Neural cell (in vitro differentiated cells): ENCODE results near the gene SLC26A9.

Source experiments
- EP300 ChIP-seq: fragments of 450-650 bp; conservative IDR thresholded peaks from 2 replicates; pipeline ENCODE4 v1.6.1; 2014; ENCODE audit warnings: antibody characterized with exemption, mild to moderate bottlenecking, moderate library complexity; ENCODE audit not compliant: poor library complexity, severe bottlenecking
- EZH2 ChIP-seq: fragments of 200-600, 300-800 bp; shearing (Covaris generic), sonication (generic); IDR thresholded peaks from 2 replicates; pipeline ENCODE4 v1.6.1; 2014; ENCODE audit warnings: antibody characterized with exemption, low read length, borderline replicate concordance, mild to moderate bottlenecking; ENCODE audit not compliant: insufficient read depth, poor library complexity, severe bottlenecking
- MXI1 ChIP-seq: fragments of 450-650 bp; conservative IDR thresholded peaks from 2 replicates; pipeline ENCODE4 v1.6.1; 2014; ENCODE audit warnings: antibody characterized with exemption, mild to moderate bottlenecking; ENCODE audit not compliant: poor library complexity, severe bottlenecking
- POLR2AphosphoS5 ChIP-seq: IDR thresholded peaks from 2 replicates; pipeline ENCODE4 v1.6.1; 2012
- TAF1 ChIP-seq: IDR thresholded peaks from 2 replicates; pipeline ENCODE4 v1.6.1; 2012; ENCODE audit warnings: low read depth
- TF ChIP-seq, protein P1 (sequence below): fragments of 450-650 bp; IDR thresholded peaks from 2 replicates; pipeline ENCODE4 v1.5.1; 2014; ENCODE audit warnings: antibody characterized with exemption, mild to moderate bottlenecking, moderate library complexity; ENCODE audit not compliant: poor library complexity, severe bottlenecking

DNA sequence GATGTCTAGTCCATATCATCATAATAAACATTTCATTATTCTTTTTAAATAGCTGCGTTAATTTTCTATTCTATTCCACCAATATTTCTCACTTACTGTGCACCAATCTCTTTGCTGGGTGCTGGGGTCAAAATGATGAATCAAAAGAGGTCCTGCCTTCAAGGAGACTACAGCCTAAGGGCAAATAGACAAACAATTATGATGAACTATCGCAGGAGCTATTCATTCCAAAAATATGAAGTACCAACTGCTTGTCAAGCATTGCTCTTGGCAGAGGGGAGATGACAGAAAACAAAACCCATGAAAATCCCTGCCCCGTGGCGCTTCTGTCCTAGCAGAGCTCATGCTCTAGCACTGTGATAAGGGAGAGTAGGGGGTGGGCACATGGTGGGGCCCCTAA, 28.8 kb upstream of the SLC26A9 start:
- TF ChIP-seq, protein P1, sequence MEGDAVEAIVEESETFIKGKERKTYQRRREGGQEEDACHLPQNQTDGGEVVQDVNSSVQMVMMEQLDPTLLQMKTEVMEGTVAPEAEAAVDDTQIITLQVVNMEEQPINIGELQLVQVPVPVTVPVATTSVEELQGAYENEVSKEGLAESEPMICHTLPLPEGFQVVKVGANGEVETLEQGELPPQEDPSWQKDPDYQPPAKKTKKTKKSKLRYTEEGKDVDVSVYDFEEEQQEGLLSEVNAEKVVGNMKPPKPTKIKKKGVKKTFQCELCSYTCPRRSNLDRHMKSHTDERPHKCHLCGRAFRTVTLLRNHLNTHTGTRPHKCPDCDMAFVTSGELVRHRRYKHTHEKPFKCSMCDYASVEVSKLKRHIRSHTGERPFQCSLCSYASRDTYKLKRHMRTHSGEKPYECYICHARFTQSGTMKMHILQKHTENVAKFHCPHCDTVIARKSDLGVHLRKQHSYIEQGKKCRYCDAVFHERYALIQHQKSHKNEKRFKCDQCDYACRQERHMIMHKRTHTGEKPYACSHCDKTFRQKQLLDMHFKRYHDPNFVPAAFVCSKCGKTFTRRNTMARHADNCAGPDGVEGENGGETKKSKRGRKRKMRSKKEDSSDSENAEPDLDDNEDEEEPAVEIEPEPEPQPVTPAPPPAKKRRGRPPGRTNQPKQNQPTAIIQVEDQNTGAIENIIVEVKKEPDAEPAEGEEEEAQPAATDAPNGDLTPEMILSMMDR: no peak
- TF ChIP-seq EZH2 (no peak), MXI1 (no peak), TAF1 (no peak), POLR2AphosphoS5 (no peak), EP300 (no peak)
